ENCODE results near the gene PTPRM. TPM values are rescaled to one million over a fixed set of nuclear protein-coding genes. Genes with fewer than 3 reads are reported as not detected.

The PTPRM gene
- total RNA-seq, 1 donor: 84.7 TPM

- Histone ChIP-seq H4K20me1 (ENCODE audit: insufficient read depth, low read length) (peaks cover 10% of the 10 kb centered on the region), H3K4me1 (ENCODE audit: insufficient read depth, low read length) (peaks cover 13% of the 10 kb centered on the region), H2AFZ (ENCODE audit: low read length) (no peak overlapping the region), H3K27ac (ENCODE audit: low read depth, low read length) (no peak overlapping the region), H3K9me3 (ENCODE audit: low read depth, low read length) (no peaks in the 10 kb centered on the region), H3K79me2 (ENCODE audit: insufficient read depth, low read length) (peaks cover 57% of the 10 kb centered on the region), H3K4me3 (ENCODE audit: insufficient read depth, low read length) (no peak overlapping the region), H3K36me3 (ENCODE audit: insufficient read depth, low read length) (no peaks in the 10 kb centered on the region), H3K4me2 (ENCODE audit: insufficient read depth, low read length) (no peak overlapping the region), H3K27me3 (ENCODE audit: insufficient read depth, low read length) (no peaks in the 10 kb centered on the region)
- no peak for DNase-seq (ENCODE audit: insufficient read length, low spot score, missing footprints)
- TF ChIP-seq, protein P1, sequence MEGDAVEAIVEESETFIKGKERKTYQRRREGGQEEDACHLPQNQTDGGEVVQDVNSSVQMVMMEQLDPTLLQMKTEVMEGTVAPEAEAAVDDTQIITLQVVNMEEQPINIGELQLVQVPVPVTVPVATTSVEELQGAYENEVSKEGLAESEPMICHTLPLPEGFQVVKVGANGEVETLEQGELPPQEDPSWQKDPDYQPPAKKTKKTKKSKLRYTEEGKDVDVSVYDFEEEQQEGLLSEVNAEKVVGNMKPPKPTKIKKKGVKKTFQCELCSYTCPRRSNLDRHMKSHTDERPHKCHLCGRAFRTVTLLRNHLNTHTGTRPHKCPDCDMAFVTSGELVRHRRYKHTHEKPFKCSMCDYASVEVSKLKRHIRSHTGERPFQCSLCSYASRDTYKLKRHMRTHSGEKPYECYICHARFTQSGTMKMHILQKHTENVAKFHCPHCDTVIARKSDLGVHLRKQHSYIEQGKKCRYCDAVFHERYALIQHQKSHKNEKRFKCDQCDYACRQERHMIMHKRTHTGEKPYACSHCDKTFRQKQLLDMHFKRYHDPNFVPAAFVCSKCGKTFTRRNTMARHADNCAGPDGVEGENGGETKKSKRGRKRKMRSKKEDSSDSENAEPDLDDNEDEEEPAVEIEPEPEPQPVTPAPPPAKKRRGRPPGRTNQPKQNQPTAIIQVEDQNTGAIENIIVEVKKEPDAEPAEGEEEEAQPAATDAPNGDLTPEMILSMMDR (IDR thresholded peaks at IDR 0.05; ENCODE audit: extremely low read depth, low read depth, low read length): no peak
Observed at GRCh38 chr18:7600528-7601245, 33.6 kb downstream of the PTPRM start.

GRCh38 chr18:7601246-7601615 lies 34.1 kb downstream of the PTPRM start:
- H3K27me3 ChIP-seq (ENCODE audit: insufficient read depth, low read length): no peaks in the 10 kb centered on the region
- H3K4me2 ChIP-seq (ENCODE audit: insufficient read depth, low read length): no peak overlapping the region
- H3K4me3 ChIP-seq (ENCODE audit: insufficient read depth, low read length): no peak overlapping the region
- H3K79me2 ChIP-seq (ENCODE audit: insufficient read depth, low read length): peaks cover 57% of the 10 kb centered on the region
- no peak overlapping the region for H2AFZ ChIP-seq (ENCODE audit: low read length)
- H3K36me3 ChIP-seq (ENCODE audit: insufficient read depth, low read length): no peaks in the 10 kb centered on the region
- peaks cover 13% of the 10 kb centered on the region for H3K4me1 ChIP-seq (ENCODE audit: insufficient read depth, low read length)
- peaks cover 10% of the 10 kb centered on the region for H4K20me1 ChIP-seq (ENCODE audit: insufficient read depth, low read length)
- TF ChIP-seq, protein P1 (IDR thresholded peaks at IDR 0.05; ENCODE audit: extremely low read depth, low read depth, low read length): no peak
- DNase-seq (ENCODE audit: insufficient read length, low spot score, missing footprints): peak; percentile 54
- no peaks in the 10 kb centered on the region for H3K9me3 ChIP-seq (ENCODE audit: low read depth, low read length)
- no peak overlapping the region for H3K27ac ChIP-seq (ENCODE audit: low read depth, low read length)

DNA sequence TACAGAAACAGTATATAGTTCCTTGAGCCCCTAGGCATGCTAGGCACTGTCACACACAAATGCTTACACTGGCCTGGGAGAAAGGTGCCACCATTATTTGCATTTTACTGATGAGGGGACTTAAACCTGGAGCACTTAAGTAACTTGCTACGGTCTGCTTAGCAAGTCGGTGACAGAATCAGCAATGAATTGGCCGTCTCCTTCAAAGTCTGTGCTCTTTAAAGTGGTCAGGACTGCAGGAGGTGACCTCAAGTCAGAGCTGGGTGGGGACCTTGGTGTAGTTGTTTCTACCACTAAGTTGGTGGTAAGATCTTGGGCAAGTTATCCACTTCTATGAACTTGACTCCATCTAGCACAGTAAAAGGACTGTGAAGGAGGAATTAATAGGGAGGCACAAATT lies 34.8 kb downstream of the PTPRM start:
- peaks cover 58% of the 10 kb centered on the region for H3K79me2 ChIP-seq (ENCODE audit: insufficient read depth, low read length)
- H4K20me1 ChIP-seq (ENCODE audit: insufficient read depth, low read length): peaks cover 10% of the 10 kb centered on the region
- no peaks in the 10 kb centered on the region for H3K9me3 ChIP-seq (ENCODE audit: low read depth, low read length)
- DNase-seq (ENCODE audit: insufficient read length, low spot score, missing footprints): no peak
- peaks cover 13% of the 10 kb centered on the region for H3K4me1 ChIP-seq (ENCODE audit: insufficient read depth, low read length)
- no peak overlapping the region for H2AFZ ChIP-seq (ENCODE audit: low read length)
- H3K4me2 ChIP-seq (ENCODE audit: insufficient read depth, low read length): no peak overlapping the region
- no peaks in the 10 kb centered on the region for H3K36me3 ChIP-seq (ENCODE audit: insufficient read depth, low read length)
- no peak overlapping the region for H3K27ac ChIP-seq (ENCODE audit: low read depth, low read length)
- TF ChIP-seq, protein P1 (IDR thresholded peaks at IDR 0.05; ENCODE audit: extremely low read depth, low read depth, low read length): no peak
- H3K27me3 ChIP-seq (ENCODE audit: insufficient read depth, low read length): no peaks in the 10 kb centered on the region
- no peak overlapping the region for H3K4me3 ChIP-seq (ENCODE audit: insufficient read depth, low read length)

DNA sequence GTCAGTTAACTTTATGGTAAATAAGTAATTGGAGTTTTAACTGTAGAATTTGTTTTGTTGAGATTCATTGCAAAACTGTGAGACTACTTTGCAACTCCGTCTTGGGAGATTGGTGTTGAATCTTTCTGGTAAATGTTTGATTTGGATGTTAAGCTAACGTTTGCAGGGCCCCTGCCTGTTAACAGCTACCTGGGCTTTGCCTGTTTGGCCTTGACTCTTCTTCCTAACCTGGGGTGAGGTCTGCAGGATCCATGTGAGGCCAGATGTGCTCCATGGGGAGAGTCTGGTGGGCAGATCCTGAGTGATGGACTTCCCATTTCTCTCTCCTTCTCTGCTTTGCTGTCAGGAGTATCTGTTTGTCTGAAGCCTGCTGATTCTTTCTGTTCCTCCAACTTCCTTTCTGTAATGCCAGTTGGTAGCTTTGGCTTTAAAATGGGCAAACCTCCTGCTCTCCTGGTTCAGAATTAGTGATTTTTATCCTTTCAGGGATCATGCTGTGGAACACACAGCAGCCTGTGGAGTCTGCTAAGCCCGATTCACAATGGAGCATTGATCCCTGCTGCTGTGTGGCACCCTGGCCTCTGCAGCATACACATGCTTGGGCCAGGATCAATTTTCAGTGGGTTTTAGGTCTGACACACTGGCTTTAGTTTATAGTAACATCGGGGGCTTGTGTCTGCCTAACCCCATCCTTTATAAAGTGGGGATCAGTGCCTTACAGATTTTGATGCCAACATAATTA lies 36.3 kb downstream of the PTPRM start:
- TF ChIP-seq, protein P1 (IDR thresholded peaks at IDR 0.05; ENCODE audit: extremely low read depth, low read depth, low read length): no peak
- H2AFZ ChIP-seq (ENCODE audit: low read length): no peak overlapping the region
- peaks cover 10% of the 10 kb centered on the region for H4K20me1 ChIP-seq (ENCODE audit: insufficient read depth, low read length)

More for the DNA sequence above, 36.3 kb downstream of the PTPRM start:
- Histone ChIP-seq H3K4me3 (ENCODE audit: insufficient read depth, low read length) (no peak overlapping the region), H3K9me3 (ENCODE audit: low read depth, low read length) (no peaks in the 10 kb centered on the region), H3K4me2 (ENCODE audit: insufficient read depth, low read length) (no peak overlapping the region), H3K4me1 (ENCODE audit: insufficient read depth, low read length) (peaks cover 23% of the 10 kb centered on the region), H3K27me3 (ENCODE audit: insufficient read depth, low read length) (no peaks in the 10 kb centered on the region), H3K27ac (ENCODE audit: low read depth, low read length) (no peak overlapping the region), H3K36me3 (ENCODE audit: insufficient read depth, low read length) (no peaks in the 10 kb centered on the region), H3K79me2 (ENCODE audit: insufficient read depth, low read length) (peaks cover 60% of the 10 kb centered on the region)
- DNase-seq (ENCODE audit: insufficient read length, low spot score, missing footprints): no peak

All from osteoblast (primary cell).